ENCODE results near the gene ZNF18. TPM values are rescaled to one million over a fixed set of nuclear protein-coding genes. Genes with fewer than 3 reads are reported as not detected.
"Not testable (repeated sequence)": the region's sequence is repeated elsewhere in the genome, so short reads cannot be mapped to it uniquely, and the experiment has no call there.

ZNF18 gene
- total RNA-seq, 2 donors from 2014 or later: 10.4 to 16.3 TPM

DNA sequence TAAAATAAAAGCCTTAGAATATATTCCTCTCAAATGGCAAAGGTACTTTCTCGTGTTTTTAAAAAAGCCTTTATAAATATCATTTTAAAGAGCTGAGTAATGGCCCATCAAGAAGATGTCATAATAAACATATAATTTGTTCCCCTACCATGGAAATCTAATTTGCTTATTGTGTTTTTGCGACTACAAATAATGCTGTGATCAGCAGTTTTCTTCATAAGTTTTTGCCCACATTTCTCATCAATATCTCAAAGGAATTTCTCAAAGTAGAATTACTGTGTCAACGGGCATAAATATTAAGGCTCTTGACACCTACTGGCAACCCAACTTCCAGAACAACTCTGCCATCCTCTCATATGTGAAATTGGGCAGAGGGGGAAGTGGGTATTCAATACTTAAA, 17.5 kb downstream of the ZNF18 start:
- peaks cover 63% of the 10 kb centered on the region for H3K36me3 ChIP-seq (ENCODE audit: control insufficient read depth, insufficient read depth, low read length)
- Mint-ChIP-seq H3K4me1 (peaks cover 26% of the 10 kb centered on the region), H3K27me3 (ENCODE audit: insufficient read depth) (no peaks in the 10 kb centered on the region), H3K36me3 (ENCODE audit: low read depth) (peaks cover 85% of the 10 kb centered on the region), H3K9me3 (peaks cover 53% of the 10 kb centered on the region), H3K27ac (no peak overlapping the region), H3K4me3 (no peak overlapping the region)
- WGBS, 2 experiments (ENCODE audit: insufficient coverage in 1 of 2, insufficient read length in 1 of 2): 91 to 100% methylated on average over 1 to 2 of the region's 3 CpGs
- no peak for DNase-seq
- no peaks in the 10 kb centered on the region for H3K27me3 ChIP-seq (ENCODE audit: control insufficient read depth, insufficient read depth, low read length, poor library complexity, severe bottlenecking)
- H3K27ac ChIP-seq (ENCODE audit: low read depth, low read length): no peak overlapping the region
- no peak overlapping the region for H3K9ac ChIP-seq (ENCODE audit: extremely low read depth, low read length, poor library complexity, severe bottlenecking)
- peaks cover 6% of the 10 kb centered on the region for H3K4me1 ChIP-seq (ENCODE audit: control insufficient read depth, insufficient read depth, low read length)
- peaks cover 53% of the 10 kb centered on the region for H3K9me3 ChIP-seq (ENCODE audit: control insufficient read depth, low read length)
- TF ChIP-seq, protein P1, sequence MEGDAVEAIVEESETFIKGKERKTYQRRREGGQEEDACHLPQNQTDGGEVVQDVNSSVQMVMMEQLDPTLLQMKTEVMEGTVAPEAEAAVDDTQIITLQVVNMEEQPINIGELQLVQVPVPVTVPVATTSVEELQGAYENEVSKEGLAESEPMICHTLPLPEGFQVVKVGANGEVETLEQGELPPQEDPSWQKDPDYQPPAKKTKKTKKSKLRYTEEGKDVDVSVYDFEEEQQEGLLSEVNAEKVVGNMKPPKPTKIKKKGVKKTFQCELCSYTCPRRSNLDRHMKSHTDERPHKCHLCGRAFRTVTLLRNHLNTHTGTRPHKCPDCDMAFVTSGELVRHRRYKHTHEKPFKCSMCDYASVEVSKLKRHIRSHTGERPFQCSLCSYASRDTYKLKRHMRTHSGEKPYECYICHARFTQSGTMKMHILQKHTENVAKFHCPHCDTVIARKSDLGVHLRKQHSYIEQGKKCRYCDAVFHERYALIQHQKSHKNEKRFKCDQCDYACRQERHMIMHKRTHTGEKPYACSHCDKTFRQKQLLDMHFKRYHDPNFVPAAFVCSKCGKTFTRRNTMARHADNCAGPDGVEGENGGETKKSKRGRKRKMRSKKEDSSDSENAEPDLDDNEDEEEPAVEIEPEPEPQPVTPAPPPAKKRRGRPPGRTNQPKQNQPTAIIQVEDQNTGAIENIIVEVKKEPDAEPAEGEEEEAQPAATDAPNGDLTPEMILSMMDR (conservative IDR thresholded peaks at IDR 0.05): no peak
- no peak overlapping the region for H3K4me3 ChIP-seq (ENCODE audit: low read length)

DNA sequence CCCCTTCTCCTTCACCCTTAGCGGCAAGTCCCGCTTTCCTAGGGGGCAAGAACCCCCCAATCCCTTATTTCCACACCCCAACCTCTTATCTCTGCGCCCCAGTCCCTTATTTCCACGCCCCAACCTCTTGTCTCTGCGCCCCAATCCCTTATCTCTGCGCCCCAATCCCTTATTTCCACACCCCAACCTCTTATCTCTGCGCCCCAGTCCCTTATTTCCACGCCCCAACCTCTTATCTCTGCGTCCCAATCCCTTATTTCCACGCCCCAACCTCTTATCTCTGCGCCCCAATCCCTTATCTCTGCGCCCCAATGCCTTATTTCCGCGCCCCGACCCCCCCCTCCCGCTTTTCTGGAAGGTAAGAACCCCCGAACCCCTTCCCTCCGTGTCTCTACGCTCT, 24.5 kb downstream of the ZNF18 start:
- not testable (repeated sequence) for DNase-seq; H3K27ac ChIP-seq (ENCODE audit: low read depth, low read length); H3K27me3 ChIP-seq (ENCODE audit: control insufficient read depth, insufficient read depth, low read length, poor library complexity, severe bottlenecking); H3K4me1 ChIP-seq (ENCODE audit: control insufficient read depth, insufficient read depth, low read length); H3K27me3 Mint-ChIP-seq (ENCODE audit: insufficient read depth)
- WGBS, 2 experiments (ENCODE audit: insufficient coverage in 1 of 2, insufficient read length in 1 of 2): 83 to 95% methylated on average over 8 to 19 of the region's 19 CpGs
- H3K27ac Mint-ChIP-seq: peak overlapping the region; percentile 89
- peaks cover 61% of the 10 kb centered on the region for H3K36me3 Mint-ChIP-seq (ENCODE audit: low read depth)
- H3K4me3 ChIP-seq (ENCODE audit: low read length): peak overlapping the region; percentile 73
- peaks cover 38% of the 10 kb centered on the region for H3K4me1 Mint-ChIP-seq
- peak overlapping the region; percentile 57 for H3K9ac ChIP-seq (ENCODE audit: extremely low read depth, low read length, poor library complexity, severe bottlenecking)
- H3K9me3 ChIP-seq (ENCODE audit: control insufficient read depth, low read length): peaks cover 34% of the 10 kb centered on the region
- peak overlapping the region; percentile 64 for H3K4me3 Mint-ChIP-seq
- peaks cover 11% of the 10 kb centered on the region for H3K36me3 ChIP-seq (ENCODE audit: control insufficient read depth, insufficient read depth, low read length)
- peaks cover 48% of the 10 kb centered on the region for H3K9me3 Mint-ChIP-seq

DNA sequence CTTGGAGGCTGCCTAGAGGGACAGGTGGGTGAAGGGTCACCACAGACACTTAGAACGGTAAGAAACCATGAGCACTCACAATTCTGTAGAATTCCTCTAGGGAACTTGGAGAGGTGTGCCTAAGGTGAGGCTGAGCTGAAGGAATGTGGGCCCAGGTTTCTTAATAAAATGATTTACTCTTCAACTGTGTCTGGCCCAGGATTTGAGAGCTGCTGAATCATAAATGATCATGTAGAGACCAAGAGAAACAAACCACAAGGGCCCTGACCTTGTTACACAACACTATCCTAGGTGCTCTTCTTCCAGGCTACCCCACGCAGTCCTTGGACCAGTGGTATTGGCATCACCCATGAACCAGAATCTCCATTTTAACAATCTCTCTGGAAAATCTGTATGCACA, 27.7 kb downstream of the ZNF18 start:
- Histone ChIP-seq H3K27ac (ENCODE audit: low read depth, low read length) (no peak overlapping the region), H3K9me3 (ENCODE audit: control insufficient read depth, low read length) (peaks cover 53% of the 10 kb centered on the region), H3K36me3 (ENCODE audit: control insufficient read depth, insufficient read depth, low read length) (no peaks in the 10 kb centered on the region), H3K4me3 (ENCODE audit: low read length) (no peak overlapping the region), H3K9ac (ENCODE audit: extremely low read depth, low read length, poor library complexity, severe bottlenecking) (no peak overlapping the region), H3K4me1 (ENCODE audit: control insufficient read depth, insufficient read depth, low read length) (no peaks in the 10 kb centered on the region), H3K27me3 (ENCODE audit: control insufficient read depth, insufficient read depth, low read length, poor library complexity, severe bottlenecking) (no peaks in the 10 kb centered on the region)
- H3K4me3 Mint-ChIP-seq: no peak overlapping the region
- H3K27me3 Mint-ChIP-seq (ENCODE audit: insufficient read depth): no peaks in the 10 kb centered on the region
- peaks cover 65% of the 10 kb centered on the region for H3K9me3 Mint-ChIP-seq
- peaks cover 67% of the 10 kb centered on the region for H3K36me3 Mint-ChIP-seq (ENCODE audit: low read depth)
- peaks cover 16% of the 10 kb centered on the region for H3K4me1 Mint-ChIP-seq
- no peak overlapping the region for H3K27ac Mint-ChIP-seq
- TF ChIP-seq, protein P1 (conservative IDR thresholded peaks at IDR 0.05): no peak
- WGBS, 2 experiments (ENCODE audit: insufficient coverage in 1 of 2, insufficient read length in 1 of 2): 89 to 93% methylated on average over 1 to 2 of the region's 2 CpGs
- DNase-seq: no peak

DNA sequence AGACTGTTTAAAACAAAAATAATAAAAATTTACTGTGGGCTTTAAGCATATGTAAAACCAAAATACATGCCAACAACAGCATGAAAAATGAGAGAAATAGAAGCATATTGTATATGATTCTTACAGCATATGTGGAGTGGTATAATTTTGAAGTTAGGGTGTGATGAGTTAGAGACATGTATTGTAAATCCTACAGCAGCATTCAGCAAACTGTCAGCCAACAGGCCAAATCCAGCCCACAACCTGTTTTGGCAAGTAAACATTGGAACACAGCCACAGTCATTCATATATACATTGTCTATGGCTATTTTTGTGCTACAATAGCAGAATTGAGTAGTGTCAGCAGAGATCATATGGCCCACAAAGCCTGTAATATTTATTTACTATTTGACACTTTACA, 42.3 kb downstream of the ZNF18 start:
- Histone ChIP-seq H3K27ac (ENCODE audit: low read depth, low read length) (no peak overlapping the region), H3K36me3 (ENCODE audit: control insufficient read depth, insufficient read depth, low read length) (peaks cover 8% of the 10 kb centered on the region), H3K9me3 (ENCODE audit: control insufficient read depth, low read length) (peaks cover 38% of the 10 kb centered on the region), H3K4me1 (ENCODE audit: control insufficient read depth, insufficient read depth, low read length) (no peaks in the 10 kb centered on the region), H3K9ac (ENCODE audit: extremely low read depth, low read length, poor library complexity, severe bottlenecking) (no peak overlapping the region), H3K4me3 (ENCODE audit: low read length) (no peak overlapping the region), H3K27me3 (ENCODE audit: control insufficient read depth, insufficient read depth, low read length, poor library complexity, severe bottlenecking) (no peaks in the 10 kb centered on the region)
- H3K27ac Mint-ChIP-seq: no peak overlapping the region
- TF ChIP-seq, protein P1 (conservative IDR thresholded peaks at IDR 0.05): no peak
- DNase-seq: no peak
- peaks cover 30% of the 10 kb centered on the region for H3K9me3 Mint-ChIP-seq
- no peaks in the 10 kb centered on the region for H3K4me1 Mint-ChIP-seq
- H3K36me3 Mint-ChIP-seq (ENCODE audit: low read depth): peaks cover 37% of the 10 kb centered on the region
- H3K27me3 Mint-ChIP-seq (ENCODE audit: insufficient read depth): no peaks in the 10 kb centered on the region
- H3K4me3 Mint-ChIP-seq: no peak overlapping the region
